CD4-positive, alpha-beta T cell treated with Interleukin-10 for 1 hour (primary cell): ENCODE results near the gene PCCA.
A peak's percentile ranks its signal among the peaks of the same experiment; 100 is the strongest.

Source experiments
- DNase-seq: peaks from one replicate; pipeline ENCODE4 v3.0.0-alpha.2; 2020

Gene PCCA

DNA sequence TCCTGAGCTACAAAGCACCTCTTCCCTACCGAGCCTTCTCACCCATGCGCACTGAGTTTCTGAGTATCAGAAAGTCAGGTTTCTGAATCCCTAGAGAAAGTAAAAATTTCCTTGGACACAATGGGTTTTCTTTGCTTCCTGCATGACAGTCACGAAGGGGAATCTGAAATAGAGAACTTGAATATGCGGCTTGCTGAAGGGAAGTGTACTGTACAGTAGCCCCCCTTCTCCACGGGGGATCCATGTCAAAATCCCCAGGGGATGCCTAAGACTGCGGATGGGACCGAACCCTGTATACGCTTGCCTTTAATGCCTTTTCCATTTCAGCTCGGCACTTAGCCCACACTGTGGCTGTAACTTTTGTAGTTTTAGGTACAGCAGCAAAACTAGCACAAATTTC, 391.8 kb downstream of the PCCA start:
- DNase-seq, result no peak

DNA sequence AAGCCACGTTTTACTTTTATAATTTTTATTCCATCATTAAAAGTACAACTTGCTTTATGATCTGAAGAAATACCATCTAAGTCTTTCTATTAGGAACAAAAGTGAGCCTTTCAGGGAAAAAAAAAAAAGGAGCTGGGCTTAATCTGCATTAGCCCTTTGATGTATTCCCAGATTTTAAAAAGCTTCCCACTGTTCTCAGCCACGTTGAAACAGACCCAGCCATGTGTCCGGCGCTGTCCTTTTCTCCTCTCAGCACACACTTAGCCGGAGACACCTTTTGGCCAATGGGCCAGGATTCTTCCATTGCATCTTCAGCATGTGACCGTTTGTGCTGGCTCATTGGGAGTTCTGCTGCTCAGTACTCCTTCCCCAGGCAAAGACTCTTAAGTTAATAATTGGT, 394.2 kb downstream of the PCCA start:
- DNase-seq, result no peak

DNA sequence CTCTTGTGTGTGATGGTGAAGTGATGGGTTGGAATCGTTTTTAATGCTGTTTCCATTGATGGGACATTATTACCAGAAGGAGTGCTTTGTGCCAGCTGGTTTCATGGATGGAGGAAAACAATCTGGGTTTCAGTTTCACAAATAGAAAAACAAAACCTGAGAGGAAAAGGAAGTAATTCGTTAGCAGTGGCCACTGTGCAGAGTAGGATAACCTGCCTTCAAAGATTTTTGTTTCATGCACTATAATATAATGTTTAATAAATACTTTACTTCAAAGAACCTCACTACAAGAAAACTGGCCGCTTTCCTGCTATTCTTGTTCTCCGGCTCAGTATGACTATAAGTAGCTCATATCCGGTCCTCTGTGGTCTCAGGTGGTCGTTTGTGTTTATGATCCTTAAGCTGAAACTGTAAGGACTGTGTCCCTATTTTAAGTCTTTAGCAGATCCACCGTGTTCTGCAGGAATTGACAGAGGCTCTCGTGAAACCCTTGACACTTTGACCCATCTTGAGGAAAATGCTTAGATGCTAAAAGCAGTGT, 395.0 kb downstream of the PCCA start:
- DNase-seq, result no peak

DNA sequence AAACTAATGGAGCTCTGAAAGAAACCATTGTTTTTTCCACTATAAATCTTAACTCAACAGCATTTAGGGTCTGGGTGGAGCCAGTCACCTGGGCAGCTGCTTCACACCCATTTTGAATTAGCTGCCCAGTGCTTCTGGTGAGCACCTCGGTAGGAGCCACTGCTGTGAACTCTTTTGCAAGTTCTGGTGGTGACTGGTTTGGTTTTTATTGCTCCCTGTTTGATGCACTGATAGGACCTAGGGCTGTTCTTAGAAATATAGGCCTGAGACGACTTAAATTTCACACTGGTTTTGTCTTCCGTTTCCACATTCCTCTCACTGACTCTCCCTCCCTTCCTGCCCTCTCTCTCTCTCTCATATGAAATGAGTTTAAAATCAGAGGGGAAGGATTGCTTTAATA, 395.8 kb downstream of the PCCA start:
- no peak for DNase-seq

DNA sequence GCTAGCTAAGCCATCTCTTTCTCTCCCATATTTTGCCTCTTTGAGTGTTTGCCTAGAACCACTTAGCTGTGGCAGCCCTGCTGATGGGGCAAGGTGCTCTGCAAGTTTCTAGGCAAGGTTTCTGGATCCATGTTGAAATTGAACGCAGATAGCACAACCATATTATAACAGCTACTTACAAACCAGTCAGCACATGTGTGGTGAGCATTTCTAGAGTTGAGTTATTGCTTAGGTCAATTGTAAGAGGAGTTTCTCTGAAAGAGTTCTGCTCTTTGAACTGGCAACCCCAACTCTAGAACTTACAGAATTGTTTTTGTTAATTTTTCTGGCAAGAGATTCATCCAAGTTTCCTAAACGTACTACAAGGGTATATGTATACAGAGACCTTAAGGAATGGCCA, 396.4 kb downstream of the PCCA start:
- DNase-seq, result no peak

DNA sequence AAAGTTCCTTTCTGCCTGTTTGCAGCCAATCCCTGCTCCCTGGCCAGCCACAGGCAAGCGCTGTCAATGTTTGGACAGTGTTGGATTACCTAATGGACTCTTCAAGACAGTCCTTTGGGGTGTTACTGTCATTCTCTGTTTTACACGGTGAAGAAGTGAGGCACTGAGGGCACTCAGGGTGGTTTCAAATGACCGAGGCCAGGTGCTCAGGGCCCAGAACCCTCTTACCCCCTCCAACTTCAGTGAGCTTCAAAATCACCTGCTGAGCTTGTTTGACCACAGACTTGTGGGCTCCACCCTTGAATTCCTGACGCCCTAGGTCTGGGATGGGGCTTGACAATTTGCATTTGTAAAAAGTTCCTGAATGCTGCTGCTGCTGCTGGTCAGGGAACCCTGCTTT, 401.8 kb downstream of the PCCA start:
- no peak for DNase-seq

DNA sequence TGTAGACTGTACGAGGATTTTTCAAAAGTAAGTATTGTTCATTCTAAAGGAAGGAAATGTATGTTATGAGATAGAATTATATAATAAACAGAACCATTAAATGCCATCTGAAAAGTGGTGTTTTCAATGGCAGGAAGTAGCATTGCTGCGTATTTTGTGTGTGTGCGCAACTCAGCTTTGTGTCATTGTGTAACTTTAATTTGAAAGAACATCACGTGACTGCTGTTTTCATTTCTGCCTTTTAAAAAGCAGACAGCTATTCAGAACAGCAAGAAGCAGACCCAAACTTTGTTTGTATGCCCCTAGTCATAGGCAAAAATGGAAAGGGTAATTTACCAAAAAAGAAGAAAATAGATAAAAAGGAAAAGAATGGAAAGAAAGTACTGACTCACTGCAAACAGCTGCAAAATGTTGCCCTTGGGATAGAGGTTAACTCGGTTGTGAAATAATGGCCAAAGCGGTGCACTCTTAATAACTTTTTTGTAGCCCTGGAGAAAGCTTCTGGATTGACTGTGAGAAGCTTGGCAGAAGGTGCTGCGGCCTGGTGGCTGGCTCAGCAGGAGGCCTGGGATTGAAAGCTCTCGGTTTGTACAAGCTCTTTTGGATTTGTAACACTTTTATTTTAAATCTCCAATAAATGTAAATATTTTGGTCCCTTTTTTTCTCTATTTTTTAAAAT, 402.4 kb downstream of the PCCA start:
- DNase-seq, result no peak

DNA sequence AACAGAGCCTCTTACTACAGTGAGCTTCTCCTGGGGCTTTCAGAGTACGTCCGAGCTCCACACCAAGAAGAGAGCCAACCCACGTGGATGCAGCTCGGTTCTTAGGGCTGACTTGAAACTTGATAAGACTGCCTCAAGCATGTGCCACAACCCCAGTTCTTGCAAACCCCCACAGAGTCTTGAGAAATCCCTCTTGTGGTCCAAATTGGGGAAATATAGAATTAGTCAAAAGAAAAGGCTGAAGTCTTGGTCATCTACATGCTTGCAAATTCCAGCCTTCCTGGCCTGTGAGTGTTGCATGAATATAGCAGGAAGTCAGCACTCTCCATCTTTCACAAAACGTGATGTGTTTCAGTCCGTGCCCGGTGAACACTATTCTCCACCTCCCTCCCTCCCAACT, 404.5 kb downstream of the PCCA start:
- no peak for DNase-seq

DNA sequence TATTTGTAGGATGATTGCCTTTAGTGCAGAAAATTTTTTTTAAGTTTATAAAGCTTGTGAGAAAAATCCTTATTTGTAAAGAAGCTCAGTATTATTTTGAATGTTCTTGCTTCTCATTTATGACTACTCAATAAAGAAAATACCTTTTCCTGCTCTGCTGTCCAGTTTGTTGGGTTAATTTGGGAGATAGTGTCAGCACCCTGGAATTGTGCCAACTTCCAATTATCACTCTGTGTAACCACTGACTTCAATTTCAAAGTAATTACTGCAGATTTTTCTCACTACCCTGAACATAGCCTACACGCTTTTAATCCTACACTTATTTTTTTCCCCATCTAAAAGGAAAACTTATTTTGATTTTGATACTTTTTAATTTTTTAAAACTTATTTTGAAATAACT, 406.6 kb downstream of the PCCA start:
- no peak for DNase-seq

DNA sequence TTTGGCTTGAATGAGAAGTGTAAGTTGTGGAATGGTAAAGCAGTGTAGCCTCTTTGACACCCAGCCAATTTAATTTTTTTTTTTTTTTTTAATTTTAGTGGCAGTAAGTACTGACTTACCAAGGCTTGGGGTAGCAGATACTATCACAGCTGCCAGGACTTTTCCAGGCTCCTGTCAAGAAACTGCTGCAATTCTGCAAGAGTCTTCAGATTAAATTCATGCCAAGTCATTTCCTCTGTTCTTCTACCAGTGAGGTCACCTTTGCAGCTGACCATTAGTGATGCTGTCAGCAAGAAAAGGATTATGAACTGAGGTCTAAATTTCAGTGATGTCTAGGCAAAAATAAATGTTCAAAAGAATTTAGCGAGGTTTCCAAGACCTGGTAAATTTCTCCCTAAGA, 408.5 kb downstream of the PCCA start:
- DNase-seq, result no peak

DNA sequence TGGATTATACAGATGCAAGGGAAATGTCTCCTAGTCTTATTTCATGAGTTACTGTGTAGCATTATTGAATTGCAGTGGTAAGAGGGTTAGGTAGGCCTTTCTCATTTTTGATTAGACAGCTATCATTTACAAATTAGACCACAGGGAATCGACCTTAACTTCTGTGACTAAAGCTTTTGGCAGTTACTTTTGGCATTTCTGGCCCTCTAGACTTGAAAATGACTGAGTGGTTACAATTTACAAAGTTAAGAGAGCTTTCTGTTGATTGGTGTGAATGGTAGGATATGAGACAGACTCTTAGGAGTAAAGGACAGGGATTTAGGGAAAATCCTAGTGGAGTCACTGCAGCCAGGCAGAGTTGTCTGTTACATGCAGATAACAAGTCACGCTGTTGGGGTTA, 413.6 kb downstream of the PCCA start:
- no peak for DNase-seq

DNA sequence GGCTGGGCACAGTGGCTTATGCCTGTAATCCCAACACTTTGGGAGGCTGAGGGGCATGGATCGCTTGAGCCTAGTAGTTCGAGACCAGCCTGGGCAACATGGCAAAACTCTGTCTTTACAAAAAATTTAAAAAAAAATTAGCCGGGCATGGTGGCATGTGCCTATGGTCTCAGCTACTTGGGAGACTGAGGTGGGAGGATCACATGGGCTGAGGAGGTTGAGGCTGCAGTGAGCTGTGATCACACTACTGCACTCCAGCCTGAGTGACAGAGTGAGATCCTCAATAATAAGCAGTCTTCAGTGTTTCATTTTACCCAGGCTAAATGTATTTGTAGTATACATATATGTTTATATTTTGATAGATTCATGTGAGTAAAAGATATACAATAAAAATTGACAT, 414.7 kb downstream of the PCCA start:
- no peak for DNase-seq

DNA sequence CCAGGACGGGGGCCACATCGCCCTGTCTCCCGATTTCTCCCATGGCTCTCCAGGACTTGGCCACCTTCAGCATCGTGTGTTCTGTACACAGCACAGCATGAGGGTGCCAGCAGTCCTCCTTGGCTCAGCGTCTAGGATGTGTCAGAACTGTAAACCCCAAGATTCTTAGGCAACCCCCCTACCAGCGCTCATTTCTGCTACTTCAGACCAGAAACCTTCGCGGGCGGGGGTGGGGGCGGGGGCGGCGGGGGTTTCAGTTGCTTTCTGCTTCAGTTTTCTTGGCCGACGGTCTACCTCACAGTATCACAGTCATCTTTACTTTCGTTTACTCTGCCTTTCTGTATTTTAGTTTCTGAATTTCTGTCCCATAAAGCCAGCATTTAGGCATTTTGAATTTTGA, 417.3 kb downstream of the PCCA start:
- no peak for DNase-seq

DNA sequence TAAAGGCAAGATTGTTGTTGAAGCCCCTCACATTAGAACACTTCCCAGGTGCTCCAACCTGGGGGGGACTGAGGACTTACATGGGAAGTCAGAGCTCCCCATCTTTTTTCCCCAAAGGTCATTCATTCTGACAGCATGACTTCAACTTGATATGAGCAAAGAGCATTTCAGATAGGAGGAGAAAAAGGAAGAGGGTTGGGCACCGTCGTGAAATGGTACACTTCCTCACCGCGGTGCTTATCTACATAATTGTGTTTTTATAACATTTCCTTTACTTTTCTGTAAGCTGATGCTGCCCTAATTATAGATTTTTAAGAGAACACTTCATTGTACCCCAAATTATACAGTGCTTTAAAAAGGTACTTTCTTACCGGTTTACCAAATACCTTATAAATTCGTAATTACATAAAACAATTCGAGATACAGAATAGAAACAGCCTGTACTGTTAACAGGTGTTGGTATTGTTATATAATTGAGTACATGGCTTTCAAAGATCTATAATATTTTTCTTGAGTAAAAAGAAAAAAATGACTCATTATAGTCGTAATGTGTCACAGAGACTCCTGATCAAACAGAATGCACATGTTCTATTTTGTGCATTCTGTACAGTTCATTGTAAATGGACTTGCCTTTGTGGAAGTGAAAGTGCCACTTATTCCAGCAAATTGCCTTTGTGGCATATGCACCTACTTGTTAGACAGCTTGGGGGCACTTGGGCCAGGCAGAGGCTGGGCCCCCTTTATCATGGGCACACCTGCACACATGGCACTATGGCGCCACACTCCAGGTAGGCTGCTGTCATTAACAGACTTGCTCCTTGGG, 417.9 kb downstream of the PCCA start:
- DNase-seq, result peak; percentile 20

DNA sequence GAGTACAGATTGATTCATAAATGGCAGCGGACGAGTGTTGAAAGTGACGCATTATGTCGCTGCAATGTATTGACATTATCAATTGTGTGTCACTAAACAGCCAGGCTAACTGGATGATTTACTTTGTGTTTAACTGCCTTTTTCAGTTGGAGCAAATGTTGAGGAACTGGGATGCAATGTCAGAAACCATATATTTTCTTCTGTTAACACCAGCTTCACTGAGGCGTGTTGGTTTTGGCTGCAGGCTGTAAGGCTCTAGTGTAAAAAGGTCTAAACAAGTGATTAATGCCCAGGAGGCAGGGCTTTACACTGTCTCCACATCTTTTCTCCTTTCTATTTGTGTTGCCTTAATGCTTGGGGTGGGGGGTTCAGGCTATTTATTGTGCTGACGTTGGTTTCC, 419.6 kb downstream of the PCCA start:
- DNase-seq, result no peak

DNA sequence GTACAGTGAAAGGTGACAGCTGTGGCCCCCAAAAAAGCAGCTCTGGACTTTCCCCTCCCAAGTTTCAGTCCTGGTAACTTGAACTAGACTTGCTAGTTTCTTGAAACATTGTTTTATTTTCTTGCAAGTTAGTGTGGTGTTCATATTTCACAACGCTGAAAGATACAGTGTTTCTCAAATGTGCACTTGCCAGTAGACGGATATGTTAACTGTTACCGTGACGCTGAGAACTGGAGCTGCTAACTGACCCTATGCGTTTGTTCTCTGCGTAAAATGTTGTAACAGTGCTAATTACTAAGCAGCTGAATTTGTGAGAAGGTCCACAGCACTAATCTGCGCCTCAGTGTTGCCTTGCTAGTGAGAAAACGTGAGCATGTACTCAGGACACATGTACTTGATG, 420.1 kb downstream of the PCCA start:
- no peak for DNase-seq

DNA sequence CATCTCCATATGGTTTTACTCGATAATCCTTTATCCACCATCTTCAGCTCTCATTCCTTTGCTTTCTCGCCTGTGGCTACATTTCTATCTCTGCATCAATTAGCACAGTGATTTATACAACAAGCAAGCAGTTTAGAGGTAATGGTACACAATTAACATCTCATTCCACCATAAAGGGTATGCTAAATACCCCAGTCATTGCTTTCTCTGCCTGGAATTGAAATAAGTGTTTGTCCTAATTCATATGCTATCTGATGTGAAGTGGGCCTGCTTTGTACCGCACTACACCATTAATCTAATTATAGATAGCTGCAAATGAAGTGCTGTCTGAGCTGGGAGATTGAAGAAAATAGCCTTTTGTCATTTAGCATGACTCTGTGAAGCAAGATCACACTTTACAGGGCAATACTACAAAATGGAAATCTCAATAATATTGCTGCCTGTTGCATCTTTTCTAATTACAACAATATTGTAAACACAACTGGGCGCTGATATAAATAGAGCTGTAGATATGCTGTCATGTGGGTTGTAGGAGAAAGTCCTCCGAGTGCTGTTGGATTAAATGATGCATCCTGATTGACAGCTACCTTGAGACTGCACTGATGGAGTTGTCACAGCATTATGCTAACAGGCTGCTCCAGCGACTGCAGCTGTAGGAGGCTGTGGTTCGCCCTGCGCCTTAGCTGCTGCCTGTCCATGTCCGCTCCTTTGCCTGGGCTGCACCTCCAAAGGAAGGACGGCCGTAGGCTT, 421.5 kb downstream of the PCCA start:
- DNase-seq, result no peak

DNA sequence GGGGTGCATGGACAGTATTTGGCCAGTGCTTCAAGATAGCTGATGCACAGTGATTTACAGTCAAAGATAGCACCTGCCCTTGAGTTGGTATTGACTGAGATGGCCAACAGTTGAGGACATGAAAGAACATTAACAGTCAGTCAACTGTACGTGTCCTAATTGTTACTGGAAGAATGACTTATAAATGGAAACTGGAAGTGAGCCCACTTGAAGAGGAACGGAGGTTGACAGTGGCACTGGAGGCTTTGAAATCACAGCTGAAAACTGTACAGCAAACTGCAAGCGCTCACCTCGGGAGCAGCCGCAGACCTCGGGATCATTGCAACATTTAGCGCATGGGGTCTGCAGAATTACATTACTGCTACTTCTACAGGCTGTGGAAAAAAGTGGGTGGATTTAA, 422.6 kb downstream of the PCCA start:
- no peak for DNase-seq

DNA sequence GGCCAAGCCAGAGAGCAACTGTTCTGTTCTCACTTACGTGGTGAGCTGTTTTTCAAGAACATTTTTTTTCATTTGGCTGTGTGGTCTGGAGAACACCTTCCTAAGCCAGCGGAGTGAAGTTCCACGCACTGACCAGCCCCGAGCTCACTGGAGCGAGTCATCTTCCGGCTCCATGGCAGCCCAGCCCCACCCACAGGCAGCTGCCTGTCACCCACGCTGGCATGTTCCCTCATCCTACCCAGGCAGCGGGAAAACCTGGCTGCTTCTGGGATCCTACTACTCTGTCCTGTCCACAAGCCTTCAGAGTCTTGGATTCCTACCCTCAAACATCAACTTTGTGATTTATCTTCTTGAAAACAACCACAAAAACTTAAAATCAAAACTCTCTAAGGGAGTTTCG, 423.5 kb downstream of the PCCA start:
- DNase-seq, result no peak

DNA sequence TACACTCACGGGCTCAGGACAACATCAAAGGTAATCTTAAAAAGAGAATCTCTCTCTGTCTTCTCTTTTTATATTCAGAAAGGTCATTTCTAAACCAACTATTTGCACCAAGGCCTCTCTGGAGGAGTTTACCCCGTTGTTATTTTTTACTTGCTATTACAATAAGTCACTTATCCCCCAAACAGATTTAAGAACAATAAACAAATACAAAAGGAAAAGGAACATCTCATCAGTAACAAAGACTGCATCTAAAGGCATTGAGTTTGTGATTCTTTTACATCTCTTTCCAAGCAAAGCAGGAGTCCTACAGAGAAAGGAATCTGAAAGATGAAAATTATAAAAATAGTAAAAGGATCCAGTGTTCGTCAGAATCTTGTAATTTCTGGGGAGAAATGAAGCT, 424.3 kb downstream of the PCCA start:
- no peak for DNase-seq

DNA sequence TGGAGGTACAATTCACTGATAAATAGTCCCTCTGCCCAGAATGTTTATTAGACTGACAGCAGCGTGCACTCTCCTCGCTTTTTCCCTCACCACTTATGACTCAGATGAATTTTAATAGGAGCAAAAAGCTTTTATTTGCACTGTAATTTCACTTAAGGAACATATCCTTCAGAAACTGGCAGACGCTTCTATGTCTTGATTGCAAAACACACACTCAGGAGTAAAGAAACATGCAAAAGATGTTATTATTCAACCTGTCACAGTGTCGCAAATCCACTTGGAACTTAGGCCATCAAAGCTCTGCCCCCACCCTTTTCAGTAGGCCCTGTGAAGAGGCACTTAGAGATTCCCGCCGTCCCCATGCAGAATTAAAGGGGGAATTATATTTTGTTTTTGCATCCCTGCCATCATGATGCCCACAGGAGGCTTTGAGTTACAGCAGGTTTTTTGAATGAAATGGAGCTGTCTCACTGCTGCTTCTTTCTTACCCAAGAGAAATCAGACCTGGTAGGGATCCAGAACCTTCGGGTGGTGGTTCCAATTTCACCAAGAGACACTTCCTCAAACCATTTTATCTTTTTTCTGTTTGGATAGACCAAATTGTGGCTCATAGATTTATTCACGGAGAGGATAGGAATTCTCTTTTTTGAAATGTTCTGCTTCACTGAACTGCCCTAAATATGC, 425.2 kb downstream of the PCCA start:
- DNase-seq, result no peak

DNA sequence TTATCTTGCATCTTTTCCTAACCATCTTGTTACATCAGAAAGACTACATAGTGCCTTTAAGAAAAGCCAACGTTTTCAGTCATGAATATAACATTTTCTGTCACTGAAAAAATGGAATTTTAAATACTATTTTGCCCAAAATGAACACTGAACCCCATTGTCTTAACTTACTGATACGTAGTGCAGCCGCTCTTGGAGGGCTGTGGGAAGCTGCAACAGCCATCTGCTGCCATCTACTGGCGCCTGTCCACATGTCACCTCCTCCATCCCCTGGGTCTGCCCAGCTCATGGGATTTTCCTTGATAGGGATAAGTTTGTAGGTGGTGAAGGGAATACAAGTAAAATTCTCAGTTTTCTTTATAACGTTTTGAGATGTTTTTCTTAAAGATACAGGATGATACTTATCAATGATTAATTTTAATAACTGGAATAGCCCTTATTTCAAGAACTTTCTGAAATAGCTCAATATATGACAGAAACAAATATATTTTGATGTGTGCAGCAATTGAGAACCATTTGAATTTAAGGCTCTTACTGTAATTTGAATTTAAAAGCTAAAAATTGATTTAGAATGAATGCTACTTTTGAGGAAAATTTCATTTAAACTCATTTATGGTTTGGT, 426.0 kb downstream of the PCCA start:
- peak; percentile 73 for DNase-seq

DNA sequence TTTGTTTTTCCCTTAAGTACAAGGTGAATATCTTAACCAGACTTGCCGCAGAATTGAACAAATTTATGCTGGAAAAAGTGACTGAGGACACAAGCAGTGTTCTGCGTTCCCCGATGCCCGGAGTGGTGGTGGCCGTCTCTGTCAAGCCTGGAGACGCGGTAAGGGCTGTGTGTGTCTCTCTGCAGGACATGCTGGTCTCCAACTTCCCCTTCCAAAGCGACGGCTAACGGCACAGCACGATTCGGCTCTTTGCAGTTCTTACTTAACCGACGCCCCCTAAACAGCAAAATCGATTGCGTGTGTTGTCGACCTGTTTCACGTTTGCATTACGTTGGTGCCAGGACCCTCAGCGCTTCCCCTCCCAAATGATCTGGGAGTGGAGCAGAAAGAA, 426.5 kb downstream of the PCCA start:
- DNase-seq, result no peak
